Activated CD8-positive, alpha-beta memory T cell treated with anti-CD3 and anti-CD28 coated beads, Interleukin-2, amount 50 U/mL, for 1 hour (primary cell): ENCODE results near the gene SP8.

Experiments used
- DNase-seq: peaks from one replicate; pipeline ENCODE4 v3.0.0-alpha.2; 2020; ENCODE audit errors: extremely low read depth

The SP8 gene

DNA sequence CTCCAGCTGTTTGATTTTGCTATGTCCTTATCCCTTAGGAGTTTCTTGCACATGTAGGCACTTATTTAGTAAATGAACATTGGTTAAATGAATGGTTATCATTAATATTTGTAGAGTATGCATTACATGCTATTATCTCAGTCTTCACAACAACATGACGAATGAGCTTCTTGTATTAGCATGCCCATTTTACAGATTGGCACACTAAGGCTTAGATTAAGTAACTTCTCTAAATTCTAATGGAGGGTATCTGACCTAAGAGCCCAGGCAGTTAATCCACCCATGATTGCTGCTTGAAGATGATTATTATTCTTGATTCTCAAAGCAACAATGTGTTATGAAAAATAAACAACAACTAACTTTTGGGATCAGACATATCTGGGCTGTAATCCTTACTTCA is 32.7 kb downstream of the SP8 start:
- no peak for DNase-seq

DNA sequence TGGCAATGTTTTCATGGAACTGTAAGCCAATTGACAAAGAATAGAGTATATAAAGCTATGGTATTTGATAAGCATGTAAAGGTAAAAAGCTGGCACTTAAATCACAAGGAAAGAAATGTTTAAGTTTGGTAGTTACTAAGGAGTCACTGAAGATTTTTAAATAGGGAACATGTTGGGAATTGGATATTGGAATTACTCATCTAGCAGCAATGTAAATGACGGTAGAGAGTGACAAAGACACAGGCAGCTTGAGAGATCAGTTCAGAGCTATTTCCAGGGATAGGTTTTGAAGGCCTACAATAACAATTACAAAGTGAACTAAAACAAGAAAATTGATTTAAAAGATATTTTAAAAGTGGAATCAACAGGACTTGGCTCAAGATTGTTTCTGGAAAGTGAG is 36.8 kb downstream of the SP8 start:
- no peak for DNase-seq

DNA sequence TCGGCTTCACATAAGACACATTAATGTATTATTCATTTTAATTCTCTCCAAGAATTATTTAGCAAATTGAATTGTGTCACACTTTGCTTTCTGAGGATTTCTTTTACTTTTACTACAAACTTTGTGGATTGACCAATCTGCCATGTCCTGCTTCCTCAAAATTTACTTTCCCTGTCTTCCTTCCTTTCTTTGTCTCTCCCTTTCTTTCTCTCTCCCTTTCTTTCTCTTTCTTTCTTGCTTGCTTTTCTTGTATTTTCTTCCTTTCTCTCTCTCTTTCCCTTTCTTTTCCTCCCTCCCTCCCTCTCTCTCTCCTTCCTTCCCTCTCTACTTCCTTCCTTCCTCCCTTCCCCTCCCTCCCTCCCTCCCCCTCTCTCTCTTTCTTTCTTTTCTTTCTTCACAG is 37.8 kb downstream of the SP8 start:
- DNase-seq: no peak

DNA sequence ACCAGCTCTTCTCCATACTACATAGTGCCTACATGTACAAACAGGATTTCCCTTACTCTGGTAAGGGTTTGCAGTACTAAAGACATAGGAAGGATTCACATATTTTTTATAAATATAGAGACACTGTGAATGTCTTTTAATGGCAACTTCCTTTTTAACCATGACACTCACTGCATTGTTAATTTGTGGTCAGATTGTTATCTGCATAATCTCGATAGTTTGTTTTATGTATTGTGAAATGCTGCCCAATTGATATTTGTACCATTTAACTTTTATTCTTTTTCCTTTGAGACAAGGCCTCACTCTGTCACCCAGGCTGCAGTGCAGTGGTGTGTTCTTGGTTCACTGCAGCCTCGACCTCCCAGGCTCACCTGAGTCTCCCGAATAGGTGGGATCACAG is 39.7 kb downstream of the SP8 start:
- DNase-seq: no peak

DNA sequence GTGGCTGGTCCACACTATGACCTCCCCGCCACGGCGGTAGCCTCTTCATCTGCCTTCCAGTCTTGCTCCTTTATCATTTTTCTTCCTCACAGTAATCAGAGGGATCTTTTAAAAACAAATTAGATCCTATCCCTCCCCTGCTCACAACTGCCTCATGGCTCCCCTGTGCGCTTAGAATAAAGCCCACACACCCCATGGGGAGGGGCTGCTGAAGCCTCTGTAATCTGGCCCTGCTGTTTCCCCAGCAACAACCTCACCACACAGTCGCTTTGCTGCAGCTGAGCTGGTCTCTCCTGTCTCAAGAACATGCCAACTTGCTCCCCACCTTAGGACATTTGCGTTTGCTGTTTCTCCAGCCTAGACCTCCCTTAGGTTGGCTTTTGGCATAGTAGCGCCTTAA is 41.0 kb downstream of the SP8 start:
- DNase-seq: no peak

DNA sequence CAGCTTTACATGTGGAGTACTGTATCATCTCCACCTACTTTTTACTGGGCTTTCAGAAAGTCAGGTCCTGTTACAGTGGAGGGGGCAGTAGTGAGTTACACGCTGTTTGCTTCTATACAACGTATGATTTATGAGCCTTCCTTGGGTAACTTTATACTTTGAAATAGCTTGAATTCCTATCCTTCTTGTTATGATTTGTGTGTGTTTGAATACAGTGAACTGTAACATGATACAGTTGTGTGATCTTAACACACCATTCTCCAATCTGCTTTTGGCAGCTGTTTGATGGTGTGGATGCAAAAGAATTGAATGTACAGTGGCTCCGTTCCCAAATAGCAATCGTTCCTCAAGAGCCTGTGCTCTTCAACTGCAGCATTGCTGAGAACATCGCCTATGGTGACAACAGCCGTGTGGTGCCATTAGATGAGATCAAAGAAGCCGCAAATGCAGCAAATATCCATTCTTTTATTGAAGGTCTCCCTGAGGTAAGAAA is 41.7 kb downstream of the SP8 start:
- no peak for DNase-seq

DNA sequence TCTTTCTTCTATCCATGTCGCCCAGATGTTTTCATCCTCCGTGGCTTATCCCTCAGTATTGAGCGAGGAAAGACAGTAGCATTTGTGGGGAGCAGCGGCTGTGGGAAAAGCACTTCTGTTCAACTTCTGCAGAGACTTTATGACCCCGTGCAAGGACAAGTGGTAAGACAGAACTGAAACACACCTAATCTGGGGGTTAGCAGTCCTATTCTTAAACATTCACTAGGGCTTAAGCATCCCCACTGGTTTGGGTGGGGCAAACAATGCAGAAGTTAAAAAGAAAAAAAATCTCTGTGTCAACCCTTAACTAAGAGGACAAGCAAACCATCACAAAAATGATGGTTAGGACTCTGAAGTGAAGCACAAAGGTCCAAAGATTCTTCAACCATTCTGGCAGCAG is 43.8 kb downstream of the SP8 start:
- no peak for DNase-seq

DNA sequence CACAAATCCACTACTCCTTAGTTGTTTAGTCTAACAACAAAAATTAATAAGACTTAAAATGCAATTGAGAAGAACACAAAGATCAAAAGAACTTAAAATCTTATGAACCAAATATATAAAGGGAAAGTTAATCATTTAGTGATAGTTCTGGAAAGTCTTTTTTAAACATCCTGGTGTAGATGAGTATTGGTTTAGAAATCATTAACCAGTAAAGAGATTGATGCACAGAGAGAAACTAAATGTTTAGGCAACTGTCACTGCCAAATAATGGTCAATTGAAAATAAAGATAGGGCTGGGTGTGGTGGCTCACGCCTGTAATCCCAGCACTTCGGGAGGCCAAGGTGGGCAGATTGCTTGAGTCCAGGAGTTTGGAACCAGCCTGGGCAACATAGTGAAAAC is 44.9 kb downstream of the SP8 start:
- DNase-seq: no peak

DNA sequence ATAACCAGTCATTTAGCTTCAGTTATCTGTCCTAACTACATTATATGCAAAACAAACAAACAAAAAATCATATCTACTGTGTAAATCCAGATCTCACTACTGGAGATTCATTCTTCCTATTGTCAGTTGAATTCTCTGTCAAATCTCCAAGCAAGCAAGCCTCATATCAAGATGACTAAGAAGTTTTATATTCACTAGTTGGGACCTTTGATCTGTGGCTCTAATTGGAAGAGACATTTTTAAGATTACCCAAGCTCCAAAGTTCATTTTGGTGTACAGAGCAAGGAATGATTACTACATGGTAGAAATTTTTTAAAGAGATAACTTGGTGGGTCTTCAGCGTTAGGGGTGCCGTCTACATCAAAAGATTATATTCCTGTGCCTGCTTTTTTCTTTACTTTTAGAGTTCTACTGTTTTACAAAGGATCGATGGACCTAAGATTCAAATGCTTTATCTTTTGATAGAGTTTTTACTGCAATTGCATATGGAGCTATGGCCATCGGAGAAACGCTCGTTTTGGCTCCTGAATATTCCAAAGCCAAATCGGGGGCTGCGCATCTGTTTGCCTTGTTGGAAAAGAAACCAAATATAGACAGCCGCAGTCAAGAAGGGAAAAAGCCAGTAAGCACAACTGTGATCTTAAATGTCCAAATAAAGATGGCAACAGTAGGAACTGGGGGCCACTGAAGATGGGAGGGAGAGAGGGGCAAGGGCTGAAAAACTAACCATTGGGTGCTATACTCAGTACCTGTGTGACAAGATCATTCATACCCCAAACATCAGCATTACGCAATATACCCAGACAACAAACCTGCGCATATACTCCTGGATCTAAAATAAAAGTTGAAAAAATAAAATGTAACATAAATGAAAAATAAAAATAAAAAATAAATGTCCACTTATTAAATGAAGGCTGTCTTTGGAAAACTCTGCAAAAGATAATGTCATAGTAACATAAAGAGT is 47.9 kb downstream of the SP8 start:
- DNase-seq: no peak

DNA sequence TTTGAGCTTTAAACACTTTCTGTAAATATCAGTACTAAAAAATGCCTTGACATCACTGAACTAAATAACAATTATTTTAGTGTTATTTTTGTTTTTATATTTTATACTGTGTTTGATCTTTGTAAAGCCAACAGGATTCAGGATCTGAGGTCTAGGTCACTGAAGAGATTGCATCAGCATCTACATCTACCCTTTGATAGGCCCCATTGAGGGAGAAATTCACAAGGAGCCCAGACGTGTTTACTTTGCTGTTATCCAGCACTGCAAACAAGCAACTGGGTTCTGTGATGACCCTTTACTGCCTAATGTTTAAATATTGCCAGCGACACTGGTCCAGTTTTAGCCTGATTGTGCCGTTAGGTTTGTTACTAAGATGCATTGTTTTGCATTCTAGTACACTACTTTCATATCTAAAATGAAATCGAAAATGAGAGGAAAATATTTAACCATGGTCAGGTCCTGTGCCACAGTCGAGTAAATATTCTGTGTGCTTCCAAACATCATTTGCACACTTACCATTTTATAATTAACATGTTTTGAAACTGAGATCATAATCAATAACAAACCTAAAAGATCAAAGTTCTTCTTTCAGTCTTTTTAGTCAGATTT is 48.7 kb downstream of the SP8 start:
- no peak for DNase-seq

DNA sequence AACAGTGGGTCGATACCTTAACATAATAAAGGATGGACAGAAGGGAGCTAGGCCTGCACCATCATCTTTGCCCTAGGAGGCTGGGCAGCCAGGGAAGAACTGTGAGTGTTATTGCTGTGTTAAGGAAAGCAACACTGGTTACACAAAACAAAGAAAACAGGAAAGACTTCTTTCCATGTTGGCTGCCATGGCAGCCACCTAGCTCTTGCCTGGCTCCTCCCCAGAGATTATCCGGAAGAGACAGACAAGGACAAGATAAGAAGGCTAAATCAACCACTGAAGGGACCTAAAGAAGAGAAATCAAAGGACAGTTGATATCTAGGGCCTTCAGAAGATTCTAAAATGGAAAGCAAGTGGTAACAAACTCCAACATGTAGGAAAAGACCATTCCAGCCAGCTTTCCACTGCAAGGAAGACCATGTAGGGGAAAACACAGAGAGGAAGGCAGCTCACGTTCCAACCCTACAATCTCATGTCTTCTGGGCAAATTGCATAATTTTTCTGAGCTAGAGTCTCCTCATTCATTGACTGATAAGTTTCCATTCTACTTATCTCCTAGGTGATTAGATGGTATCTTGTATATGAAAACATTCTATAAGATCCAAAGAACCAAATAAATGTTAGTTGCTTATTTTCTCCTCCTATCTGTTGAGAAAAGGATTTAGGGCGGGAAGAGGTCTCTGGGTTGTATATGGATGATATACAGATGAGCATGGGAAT is 51.2 kb downstream of the SP8 start:
- DNase-seq: no peak
